HG03139 (cell line): Measurements from ENCODE around the gene MCTS1.
"Not testable (repeated sequence)": the region's sequence is repeated elsewhere in the genome, so short reads cannot be mapped to it uniquely, and the experiment has no call there.

Experiments
- ATAC-seq: cut with Tn5 transposase; IDR thresholded peaks from one replicate; pipeline ENCODE4 v1.9.1; 2021; ENCODE audit not compliant: unreplicated experiment

Gene MCTS1

GRCh38 chrX:120625371-120625770, 21.5 kb downstream of the MCTS1 start:
- no peak for ATAC-seq

GRCh38 chrX:120629667-120630537, 26.0 kb downstream of the MCTS1 start, which contains the start of gene C1GALT1C1:
Gene C1GALT1C1 (minus strand): TSS chrX:120630054. CDS start chrX:120627166, 2,888 bp downstream.
- peak; percentile 93 for ATAC-seq

GRCh38 chrX:120638619-120639018, 34.7 kb downstream of the MCTS1 start:
- no peak for ATAC-seq

- no peak for ATAC-seq
Observed at GRCh38 chrX:120642871-120643270, 39.0 kb downstream of the MCTS1 start.

GRCh38 chrX:120647127-120647526, 43.2 kb downstream of the MCTS1 start:
- no peak for ATAC-seq

GRCh38 chrX:120652256-120652655, 48.4 kb downstream of the MCTS1 start:
- not testable (repeated sequence) for ATAC-seq

GRCh38 chrX:120653000-120653399, 49.1 kb downstream of the MCTS1 start:
- ATAC-seq, result no peak

- no peak for ATAC-seq
Observed at GRCh38 chrX:120660637-120661036, 56.7 kb downstream of the MCTS1 start.
